HT-29 (cell line): ENCODE data around the gene S100A3. TPM values are rescaled to one million over a fixed set of nuclear protein-coding genes. Genes with fewer than 3 reads are reported as not detected.
A peak's percentile ranks its signal among the peaks of the same experiment; 100 is the strongest.

Experiments used
- DNase-seq: peaks from one replicate; pipeline ENCODE4 v3.0.0-alpha.2; 2015; ENCODE audit warnings: low spot score
- total RNA-seq: library from RNA; depleted of rRNA; stranded (reverse); fragments of >200 nt; shearing (Covaris generic); gene quantifications from 2 replicates; pipeline ENCODE4 v1.2.3, GENCODE V29; 2014; rRNA removed

The S100A3 gene
- total RNA-seq, 1 experiment from 2014 or later, result 4.9 TPM

DNA sequence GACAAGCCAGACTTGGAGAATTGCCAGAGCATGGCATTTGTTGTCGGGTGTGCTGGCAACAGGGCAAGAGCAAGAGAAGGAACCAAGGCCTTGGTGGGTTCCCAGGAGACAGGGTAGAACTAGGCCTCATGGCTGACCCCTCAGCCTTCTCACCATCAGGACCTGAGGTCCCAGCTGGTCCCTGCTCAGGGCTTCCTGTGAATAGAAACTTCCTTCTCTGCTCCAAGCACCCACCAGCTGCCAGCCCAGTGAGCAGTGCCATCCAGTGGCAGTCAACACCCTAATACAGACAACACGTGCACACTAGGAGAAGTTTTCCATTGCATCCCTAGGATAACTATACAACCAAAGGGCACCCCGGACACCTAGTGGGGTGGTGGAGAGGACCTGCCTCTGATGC, 36.0 kb downstream of the S100A3 start:
- DNase-seq, result peak; percentile 59

DNA sequence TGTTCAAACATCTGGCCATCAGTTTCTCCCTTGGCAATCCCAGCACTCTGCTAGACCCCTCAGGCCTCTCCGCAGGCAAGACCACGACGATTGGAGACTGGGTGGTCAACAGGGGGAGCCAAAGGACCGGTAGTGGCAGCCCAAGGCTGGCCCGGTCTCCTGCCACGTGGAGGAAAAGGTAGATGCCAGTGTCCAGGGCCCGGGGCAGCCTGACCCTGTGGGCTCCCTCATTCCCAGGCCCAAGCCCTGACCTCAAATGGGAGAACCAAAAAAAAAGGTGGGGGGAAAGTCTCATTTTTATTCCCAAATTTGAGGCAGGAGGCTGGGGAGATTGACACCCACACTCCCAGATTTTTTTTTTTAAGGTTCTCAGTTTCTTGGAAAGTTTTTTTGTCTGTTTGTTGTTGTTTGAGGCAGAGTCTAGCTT, 38.1 kb downstream of the S100A3 start:
- peak; percentile 91 for DNase-seq

DNA sequence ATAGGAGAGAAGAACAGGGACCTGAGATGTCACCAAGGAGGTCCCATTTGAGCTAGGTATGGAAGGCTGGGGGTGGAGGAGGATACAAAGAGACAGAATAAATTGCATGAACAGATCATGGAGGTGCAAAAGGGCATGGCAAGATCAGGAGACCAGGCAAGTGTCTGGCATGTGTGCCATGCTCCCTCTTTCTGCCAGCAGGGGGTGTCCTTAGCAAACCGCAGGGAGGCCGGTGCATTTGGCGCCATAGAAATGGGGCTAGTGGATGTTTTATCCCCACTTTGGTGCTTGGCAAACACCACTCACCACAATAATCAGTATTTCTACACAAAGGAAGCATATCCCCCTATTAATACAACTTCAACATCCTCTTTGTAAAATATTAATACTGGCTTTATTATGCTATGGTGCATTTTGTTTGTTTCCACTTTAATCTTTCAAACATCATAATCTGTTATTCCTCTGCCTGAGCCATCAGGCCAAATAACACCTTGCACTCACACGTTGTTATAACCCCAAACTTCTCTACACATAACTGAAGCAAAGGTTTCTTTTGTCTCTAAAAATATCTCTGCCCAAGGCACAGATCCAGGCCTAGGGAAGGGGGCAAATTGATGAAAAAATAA, 39.2 kb downstream of the S100A3 start:
- DNase-seq, result peak; percentile 60

DNA sequence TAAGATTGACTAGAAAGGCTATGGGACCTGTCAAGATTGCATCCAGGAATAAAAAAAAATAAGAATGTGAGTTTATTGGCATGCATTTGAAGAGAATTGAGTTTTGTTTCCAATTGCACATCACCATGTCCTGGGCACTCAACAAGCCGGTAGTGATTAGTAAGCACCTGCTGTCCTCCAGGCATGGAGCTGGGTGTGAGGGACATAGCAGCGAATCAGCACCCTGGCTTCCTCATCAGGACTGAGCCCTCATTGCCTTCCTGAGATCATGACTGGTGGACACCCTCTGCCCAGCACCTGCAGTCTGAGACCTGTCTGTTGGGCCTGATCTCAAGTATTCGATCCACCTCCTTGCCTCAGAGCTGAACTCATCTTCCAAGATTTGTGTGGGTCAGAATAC, 40.0 kb downstream of the S100A3 start:
- DNase-seq, result no peak

DNA sequence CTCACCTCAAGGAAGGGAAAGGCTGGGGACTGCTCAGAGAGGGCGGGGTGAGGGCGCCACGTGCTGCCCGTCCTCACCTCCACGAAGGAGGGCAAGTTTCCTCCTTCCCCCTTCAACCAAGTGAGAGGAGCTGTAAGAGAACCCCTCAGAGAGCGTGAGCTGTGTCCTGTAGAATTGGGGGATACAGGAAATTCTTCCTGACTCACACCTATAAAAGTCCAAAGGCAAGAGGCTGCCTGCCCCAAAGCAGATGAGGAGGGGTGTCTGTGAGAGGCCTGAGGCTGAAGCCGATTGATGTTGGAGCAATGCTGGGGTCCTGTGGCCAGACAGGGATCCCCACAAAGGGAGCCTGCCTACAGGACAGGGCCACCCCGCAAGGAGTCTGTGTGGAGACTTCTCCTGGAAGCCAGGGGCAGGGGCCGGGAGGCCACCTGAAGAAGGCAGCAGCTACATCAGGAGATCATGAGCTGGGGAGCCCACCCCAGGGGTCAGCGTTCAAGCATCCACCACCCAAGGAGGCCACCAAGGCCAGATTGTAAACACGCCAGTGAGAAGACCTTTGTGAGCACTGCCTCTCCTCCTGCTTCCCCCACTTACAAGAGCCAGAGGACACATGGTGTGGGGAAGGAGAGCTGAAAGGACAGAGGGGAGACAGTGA, 41.0 kb downstream of the S100A3 start:
- DNase-seq, result no peak

DNA sequence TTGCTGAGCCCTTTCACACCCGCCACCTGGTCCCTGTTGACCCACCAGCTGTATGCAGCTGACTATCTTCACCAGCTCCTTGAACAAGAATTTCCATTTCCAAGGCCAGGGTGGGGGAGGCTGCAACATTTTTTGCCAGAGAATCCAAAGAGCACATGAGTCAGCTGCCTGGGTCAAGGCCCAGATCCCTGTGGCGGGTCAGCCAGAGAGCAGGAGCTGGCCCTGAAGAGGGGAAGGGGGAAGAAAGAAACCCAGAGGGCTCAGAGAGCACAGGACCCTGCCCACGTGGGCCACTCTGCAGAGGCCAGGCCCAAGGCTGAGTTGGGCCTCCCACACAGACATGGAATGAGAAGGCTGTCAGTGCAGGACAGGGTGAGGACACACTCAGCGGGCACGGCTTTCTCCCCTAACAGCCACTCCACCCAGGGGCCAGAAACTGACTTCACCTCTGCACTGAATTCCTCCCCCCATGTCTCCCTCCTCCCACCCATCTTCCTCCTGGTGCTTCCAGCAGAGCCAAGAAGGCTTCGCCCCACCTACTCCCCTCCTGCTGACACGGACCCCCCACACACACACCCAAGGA, 42.1 kb downstream of the S100A3 start:
- peak; percentile 74 for DNase-seq

DNA sequence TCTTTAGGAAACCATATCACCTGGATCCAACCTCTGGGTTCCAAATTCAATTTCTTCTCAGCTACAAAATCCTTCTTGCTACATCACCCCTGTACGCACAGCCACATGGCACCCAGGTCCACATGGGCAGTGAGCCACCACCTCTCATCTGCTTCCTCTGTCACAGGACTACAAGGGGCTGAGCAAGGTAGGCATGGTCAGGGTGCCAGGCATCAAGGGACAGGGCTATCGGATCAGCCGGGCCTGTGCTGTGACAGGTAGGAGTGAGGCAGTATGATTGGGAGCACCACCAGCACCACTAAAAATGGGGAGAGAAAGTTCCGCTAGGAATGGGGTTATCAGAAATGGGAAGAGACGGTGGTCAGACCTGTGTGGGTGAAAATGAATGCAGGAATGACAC, 42.7 kb downstream of the S100A3 start:
- DNase-seq, result no peak

DNA sequence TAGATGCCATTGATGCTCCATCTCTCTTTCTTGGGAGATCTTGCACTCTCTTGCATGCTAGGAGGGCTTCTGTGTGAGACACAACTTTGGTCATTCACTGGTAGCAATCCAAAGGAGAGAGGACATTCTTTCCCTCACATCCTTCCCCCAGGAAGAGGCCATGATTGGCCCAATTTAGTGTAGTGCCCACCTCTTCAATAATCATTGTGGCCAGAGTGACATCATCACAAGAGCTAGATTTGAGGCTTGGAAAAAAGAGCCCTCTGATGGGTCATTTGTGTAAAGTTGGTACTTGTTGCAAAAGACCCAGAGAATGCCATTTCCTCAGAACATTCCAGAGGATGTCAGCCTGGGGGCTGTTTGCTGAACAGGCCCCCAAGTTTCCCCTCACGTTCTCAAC, 43.5 kb downstream of the S100A3 start:
- no peak for DNase-seq

DNA sequence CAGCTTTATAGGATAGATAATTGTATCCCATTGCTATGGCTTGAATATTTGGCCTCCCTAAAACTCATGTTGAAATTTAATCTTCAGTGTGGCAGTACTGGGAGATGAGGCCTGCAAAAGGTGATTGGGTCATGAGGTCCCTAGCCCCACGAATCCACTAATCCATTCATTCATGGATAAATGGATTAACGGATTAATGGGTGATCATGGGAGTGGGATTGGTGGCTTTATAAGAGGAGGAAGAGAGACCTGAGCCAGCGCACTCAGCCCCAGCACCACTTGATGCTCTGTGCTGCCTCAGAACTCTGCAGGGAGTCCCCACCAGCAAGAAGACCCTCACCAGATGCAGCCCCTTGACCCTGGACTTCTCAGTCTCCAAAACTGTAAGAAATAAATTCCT, 45.3 kb downstream of the S100A3 start:
- DNase-seq, result no peak

DNA sequence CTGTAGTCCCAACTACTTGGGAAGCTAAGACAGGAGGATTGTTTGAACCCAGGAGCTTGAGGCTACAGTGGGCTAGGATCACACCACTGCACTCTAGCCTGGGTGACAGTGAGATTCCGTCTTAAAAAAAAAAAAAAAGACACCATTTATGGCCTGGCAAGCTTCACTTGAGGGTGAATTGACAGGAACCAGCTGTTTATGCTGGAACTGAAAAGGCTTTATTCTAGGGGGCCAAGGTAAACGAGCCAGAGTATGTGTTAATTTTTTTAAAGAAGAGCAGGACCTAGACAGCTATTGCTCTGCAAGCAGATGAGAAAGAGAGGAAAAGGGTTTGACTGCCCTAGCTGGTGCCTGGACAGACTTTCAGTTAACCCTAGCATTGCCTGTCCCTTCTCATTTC, 50.3 kb downstream of the S100A3 start:
- no peak for DNase-seq

Other genes starting within 250 kb of the S100A3 start
- not detected in 2 replicates for gene PGLYRP3, start 236.3 kb downstream of the S100A3 start, total RNA-seq
- gene PGLYRP4, start 200.4 kb downstream of the S100A3 start, total RNA-seq, result not detected in 2 replicates
- 1.8 TPM in 1 of 2 replicates, not detected in the other for gene S100A9, start 191.4 kb downstream of the S100A3 start, total RNA-seq
- gene S100A12, start 173.6 kb downstream of the S100A3 start, total RNA-seq, result not detected in 2 replicates
- gene S100A8, start 158.2 kb downstream of the S100A3 start, total RNA-seq, result not detected in 2 replicates
- gene S100A7A, start 132.7 kb downstream of the S100A3 start, total RNA-seq, result not detected in 2 replicates
- gene S100A7, start 88.6 kb downstream of the S100A3 start, total RNA-seq, result not detected in 2 replicates
- 2,272 and 2,428 TPM in 2 replicates for gene S100A6, start 13.3 kb downstream of the S100A3 start, total RNA-seq
- 4.0 and 9.8 TPM in 2 replicates for gene S100A5, start 8.3 kb downstream of the S100A3 start, total RNA-seq
- 694 and 702 TPM in 2 replicates for gene S100A4, start 3.5 kb downstream of the S100A3 start, total RNA-seq
- 17.9 and 26.4 TPM in 2 replicates for gene S100A2, start 16.6 kb upstream of the S100A3 start, total RNA-seq
- 282 and 292 TPM in 2 replicates for gene S100A16, start 63.9 kb upstream of the S100A3 start, total RNA-seq
- 35.6 and 46.2 TPM in 2 replicates for gene S100A14, start 67.1 kb upstream of the S100A3 start, total RNA-seq
- 78.7 and 87.3 TPM in 2 replicates for gene S100A13, start 78.2 kb upstream of the S100A3 start, total RNA-seq
- gene S100A1, start 79.2 kb upstream of the S100A3 start, total RNA-seq, result 0.15 TPM in 1 of 2 replicates, not detected in the other
- 63.7 and 69.4 TPM in 2 replicates for gene CHTOP, start 84.8 kb upstream of the S100A3 start, total RNA-seq
- gene SNAPIN, start 109.4 kb upstream of the S100A3 start, total RNA-seq, result 45.5 and 46.0 TPM in 2 replicates
- 144 and 159 TPM in 2 replicates for gene ILF2, start 121.7 kb upstream of the S100A3 start, total RNA-seq
- gene NPR1, start 129.4 kb upstream of the S100A3 start, total RNA-seq, result not detected in 2 replicates
- 23.4 and 28.9 TPM in 2 replicates for gene INTS3, start 178.8 kb upstream of the S100A3 start, total RNA-seq
- 13.8 and 14.7 TPM in 2 replicates for gene SLC27A3, start 226.1 kb upstream of the S100A3 start, total RNA-seq